SK-N-SH (cell line): ENCODE data around the gene THEM5. TPM values are rescaled to one million over a fixed set of nuclear protein-coding genes. Genes with fewer than 3 reads are reported as not detected.

ENCODE experiments used
- CTCF ChIA-PET: fragments of 300-600, 350-600 bp; formaldehyde crosslinking; extraction: SDS; loops from one replicate; lab custom pipeline; 2021; lab: Yijun Ruan, JAX
- POLR2A ChIA-PET: fragments of 350-600 bp; sonication (Branson Sonifier 250); formaldehyde crosslinking; extraction: SDS; loops from one replicate; lab custom pipeline; 2020; ENCODE audit warnings: antibody characterized with exemption, inconsistent platforms; lab: Yijun Ruan, JAX
- DNase-seq: peaks from one replicate; pipeline ENCODE4 v3.0.0; 2012
- H2AFZ ChIP-seq: fragments of 200-600 bp; sonication (generic); 2 replicates; pipeline ENCODE4 v1.8.1; 2016; ENCODE audit warnings: antibody characterized with exemption, mild to moderate bottlenecking, low read depth
- H3F3A ChIP-seq: fragments of 200-600 bp; sonication (generic); replicated peaks from 2 replicates; pipeline ENCODE3; 2016; ENCODE audit warnings: antibody characterized with exemption, mild to moderate bottlenecking; ENCODE audit not compliant: insufficient read depth
- H3K27ac ChIP-seq, 2 experiments: fragments of 200-500 bp in 1 of 2; fragments of 200-600 bp in 1 of 2; sonication (Bioruptor generic) in 1 of 2; sonication (generic), shearing (Covaris generic) in 1 of 2; 2 replicates each; pipeline versions ENCODE4 v1.5.1 to v1.6.1; 2014 to 2016; ENCODE audit warnings: low read depth in 2 of 2, inconsistent platforms in 1 of 2, low read length in 1 of 2, mild to moderate bottlenecking in 1 of 2, mixed read lengths in 1 of 2
- H3K27me3 ChIP-seq: fragments of 200-600 bp; sonication (generic), shearing (Covaris generic); 2 replicates; pipeline ENCODE4 v1.6.1; 2016; ENCODE audit warnings: mixed run types; ENCODE audit not compliant: insufficient read depth
- H3K36me3 ChIP-seq, 2 experiments: fragments of 200-500 bp in 1 of 2; fragments of 200-600 bp in 1 of 2; sonication (Bioruptor generic) in 1 of 2; sonication (generic) in 1 of 2; replicated peaks in 1 of 2; 2 replicates each; pipeline versions ENCODE3 to v1.5.1; 2014 to 2016; ENCODE audit warnings: low read length in 1 of 2, mild to moderate bottlenecking in 1 of 2; ENCODE audit not compliant: insufficient read depth in 2 of 2, control insufficient read depth in 1 of 2
- H3K4me1 ChIP-seq, 2 experiments: fragments of 200-500 bp in 1 of 2; fragments of 200-600 bp in 1 of 2; sonication (Bioruptor generic) in 1 of 2; sonication (generic), shearing (Covaris generic) in 1 of 2; 2 replicates each; pipeline versions ENCODE4 v1.5.1 to v1.6.1; 2014 to 2016; ENCODE audit warnings: low read depth in 1 of 2, low read length in 1 of 2, mixed run types in 1 of 2; ENCODE audit not compliant: insufficient read depth in 2 of 2, control insufficient read depth in 1 of 2
- H3K4me2 ChIP-seq: fragments of 200-600 bp; sonication (generic), shearing (Covaris generic); 2 replicates; pipeline ENCODE4 v1.6.1; 2017; ENCODE audit warnings: mixed run types
- H3K4me3 ChIP-seq, 2 experiments: fragments of 200-500 bp in 1 of 2; fragments of 200-600 bp in 1 of 2; sonication (Bioruptor generic) in 1 of 2; sonication (generic), shearing (Covaris generic) in 1 of 2; 2 replicates each; pipeline versions ENCODE4 v1.5.1 to v1.8.1; 2014 to 2016; ENCODE audit warnings: low read depth in 2 of 2, inconsistent platforms in 1 of 2, low read length in 1 of 2, mild to moderate bottlenecking in 1 of 2, mixed read lengths in 1 of 2, moderate library complexity in 1 of 2
- H3K79me2 ChIP-seq: fragments of 200-600 bp; sonication (generic); 2 replicates; pipeline ENCODE4 v1.8.1; 2017; ENCODE audit warnings: mild to moderate bottlenecking; ENCODE audit not compliant: insufficient read depth
- H3K9ac ChIP-seq: fragments of 200-600 bp; sonication (generic); 2 replicates; pipeline ENCODE4 v1.6.1; 2017; ENCODE audit warnings: mixed run types
- H3K9me2 ChIP-seq: fragments of 200-600 bp; sonication (generic); 2 replicates; pipeline ENCODE4 v1.6.1; 2017; ENCODE audit warnings: mixed run types
- H3K9me3 ChIP-seq: fragments of 200-600 bp; sonication (generic); 2 replicates; pipeline ENCODE4 v1.6.1; 2017; ENCODE audit warnings: mixed run types, mild to moderate bottlenecking, moderate library complexity
- H4K20me1 ChIP-seq: fragments of 200-600 bp; sonication (generic); 2 replicates; pipeline ENCODE4 v1.6.1; 2017; ENCODE audit warnings: mild to moderate bottlenecking, mixed run types; ENCODE audit not compliant: insufficient read depth
- ELF1 ChIP-seq: IDR thresholded peaks from 2 replicates; pipeline ENCODE4 v1.4.0; 2012
- FOSL2 ChIP-seq: IDR thresholded peaks from 2 replicates; pipeline ENCODE4 v1.4.0; 2012; ENCODE audit warnings: low read depth, mild to moderate bottlenecking, moderate library complexity, borderline replicate concordance
- JUND ChIP-seq: IDR thresholded peaks from 2 replicates; pipeline ENCODE4 v1.4.0; 2012
- NRF1 ChIP-seq: IDR thresholded peaks from 2 replicates; pipeline ENCODE4 v1.6.1; 2012; ENCODE audit warnings: low read depth, mild to moderate bottlenecking, low read length
- POLR2AphosphoS5 ChIP-seq: IDR thresholded peaks from 2 replicates; pipeline ENCODE4 v1.6.1; 2012; ENCODE audit warnings: low read depth, low read length
- TAF1 ChIP-seq: IDR thresholded peaks from 2 replicates; pipeline ENCODE4 v1.6.1; 2012; ENCODE audit warnings: low read depth, mild to moderate bottlenecking, low read length, moderate library complexity, borderline replicate concordance
- YY1 ChIP-seq: IDR thresholded peaks from 2 replicates; pipeline ENCODE4 v1.4.0; 2012; ENCODE audit warnings: low read depth, mild to moderate bottlenecking
- polyA plus RNA-seq, 3 experiments: library from polyadenylated mRNA; depleted of rRNA; stranded (reverse); fragments of >200 nt; gene quantifications; 2 replicates each; pipeline ENCODE4 v1.2.3, GENCODE V29; 2012
- TF ChIP-seq, protein P1 (sequence below): IDR thresholded peaks from 2 replicates; pipeline ENCODE4 v1.6.1; 2012; ENCODE audit warnings: mild to moderate bottlenecking, low read depth, low read length, moderate library complexity
- TF ChIP-seq, protein P2 (sequence below): IDR thresholded peaks from 2 replicates; pipeline ENCODE4 v1.4.0; 2012; ENCODE audit warnings: low read depth, borderline replicate concordance

The THEM5 gene
- polyA plus RNA-seq, 1 of the 3 experiments (the other 2 are of a cell fraction) = not detected

DNA sequence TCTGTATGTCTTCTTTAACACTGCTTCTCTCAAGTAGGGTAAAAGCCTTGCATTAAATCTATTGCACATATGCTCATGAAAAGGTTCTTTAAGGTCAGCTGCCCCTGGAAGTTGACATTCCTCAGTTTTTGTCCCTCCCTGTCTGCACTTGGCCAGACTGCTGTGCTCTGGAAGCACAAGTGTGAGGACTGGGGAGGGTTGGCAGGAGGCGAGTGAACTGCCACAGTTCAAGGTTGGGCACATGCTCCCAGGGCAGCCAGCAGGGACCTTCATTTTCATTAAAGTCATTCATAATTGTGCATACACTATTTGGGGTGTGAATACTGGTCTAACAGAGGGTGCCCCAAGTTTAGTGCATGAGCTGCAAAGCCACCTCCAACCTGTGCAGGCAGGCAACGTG lies 10.9 kb upstream of the THEM5 start (continued):
- TF ChIP-seq POLR2AphosphoS5 (no peak), ELF1 (no peak), NRF1 (no peak), TAF1 (no peak), YY1 (no peak), JUND (no peak)
- TF ChIP-seq, protein P1, sequence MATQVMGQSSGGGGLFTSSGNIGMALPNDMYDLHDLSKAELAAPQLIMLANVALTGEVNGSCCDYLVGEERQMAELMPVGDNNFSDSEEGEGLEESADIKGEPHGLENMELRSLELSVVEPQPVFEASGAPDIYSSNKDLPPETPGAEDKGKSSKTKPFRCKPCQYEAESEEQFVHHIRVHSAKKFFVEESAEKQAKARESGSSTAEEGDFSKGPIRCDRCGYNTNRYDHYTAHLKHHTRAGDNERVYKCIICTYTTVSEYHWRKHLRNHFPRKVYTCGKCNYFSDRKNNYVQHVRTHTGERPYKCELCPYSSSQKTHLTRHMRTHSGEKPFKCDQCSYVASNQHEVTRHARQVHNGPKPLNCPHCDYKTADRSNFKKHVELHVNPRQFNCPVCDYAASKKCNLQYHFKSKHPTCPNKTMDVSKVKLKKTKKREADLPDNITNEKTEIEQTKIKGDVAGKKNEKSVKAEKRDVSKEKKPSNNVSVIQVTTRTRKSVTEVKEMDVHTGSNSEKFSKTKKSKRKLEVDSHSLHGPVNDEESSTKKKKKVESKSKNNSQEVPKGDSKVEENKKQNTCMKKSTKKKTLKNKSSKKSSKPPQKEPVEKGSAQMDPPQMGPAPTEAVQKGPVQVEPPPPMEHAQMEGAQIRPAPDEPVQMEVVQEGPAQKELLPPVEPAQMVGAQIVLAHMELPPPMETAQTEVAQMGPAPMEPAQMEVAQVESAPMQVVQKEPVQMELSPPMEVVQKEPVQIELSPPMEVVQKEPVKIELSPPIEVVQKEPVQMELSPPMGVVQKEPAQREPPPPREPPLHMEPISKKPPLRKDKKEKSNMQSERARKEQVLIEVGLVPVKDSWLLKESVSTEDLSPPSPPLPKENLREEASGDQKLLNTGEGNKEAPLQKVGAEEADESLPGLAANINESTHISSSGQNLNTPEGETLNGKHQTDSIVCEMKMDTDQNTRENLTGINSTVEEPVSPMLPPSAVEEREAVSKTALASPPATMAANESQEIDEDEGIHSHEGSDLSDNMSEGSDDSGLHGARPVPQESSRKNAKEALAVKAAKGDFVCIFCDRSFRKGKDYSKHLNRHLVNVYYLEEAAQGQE = no peak

DNA sequence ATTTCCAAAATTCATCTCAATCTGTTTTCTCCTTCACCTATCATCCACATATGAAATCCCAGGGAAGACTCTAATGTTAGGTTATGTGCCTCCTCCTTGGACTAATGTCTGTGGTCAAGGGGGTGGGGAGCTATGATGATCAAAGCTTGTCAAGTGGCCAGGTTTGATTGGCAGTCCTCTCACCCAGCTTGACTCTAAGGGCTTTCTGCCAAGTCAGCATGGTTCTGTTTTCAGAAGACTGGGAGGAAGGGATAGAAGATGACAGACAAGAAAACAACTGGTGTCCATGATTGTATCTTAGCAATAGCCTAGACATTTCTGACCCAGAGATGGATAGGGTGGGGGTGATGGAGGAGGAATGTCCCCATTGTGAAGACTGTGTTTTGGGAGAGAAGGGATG lies 9.1 kb upstream of the THEM5 start:
- H3K9ac ChIP-seq = no peak overlapping the region
- no peak overlapping the region for H3K4me2 ChIP-seq
- DNase-seq = no peak
- POLR2A ChIA-PET = no interaction called here
- no peaks in the 10 kb centered on the region for H3K9me3 ChIP-seq
- no peaks in the 10 kb centered on the region for H4K20me1 ChIP-seq
- no peaks in the 10 kb centered on the region for H3K36me3 ChIP-seq
- no peak overlapping the region for H3K4me3 ChIP-seq
- no peaks in the 10 kb centered on the region for H3K27me3 ChIP-seq
- H3K9me2 ChIP-seq = no peaks in the 10 kb centered on the region
- no peaks in the 10 kb centered on the region; a peak in 1 of 4 replicates for H3K4me1 ChIP-seq
- TF ChIP-seq, protein P2, sequence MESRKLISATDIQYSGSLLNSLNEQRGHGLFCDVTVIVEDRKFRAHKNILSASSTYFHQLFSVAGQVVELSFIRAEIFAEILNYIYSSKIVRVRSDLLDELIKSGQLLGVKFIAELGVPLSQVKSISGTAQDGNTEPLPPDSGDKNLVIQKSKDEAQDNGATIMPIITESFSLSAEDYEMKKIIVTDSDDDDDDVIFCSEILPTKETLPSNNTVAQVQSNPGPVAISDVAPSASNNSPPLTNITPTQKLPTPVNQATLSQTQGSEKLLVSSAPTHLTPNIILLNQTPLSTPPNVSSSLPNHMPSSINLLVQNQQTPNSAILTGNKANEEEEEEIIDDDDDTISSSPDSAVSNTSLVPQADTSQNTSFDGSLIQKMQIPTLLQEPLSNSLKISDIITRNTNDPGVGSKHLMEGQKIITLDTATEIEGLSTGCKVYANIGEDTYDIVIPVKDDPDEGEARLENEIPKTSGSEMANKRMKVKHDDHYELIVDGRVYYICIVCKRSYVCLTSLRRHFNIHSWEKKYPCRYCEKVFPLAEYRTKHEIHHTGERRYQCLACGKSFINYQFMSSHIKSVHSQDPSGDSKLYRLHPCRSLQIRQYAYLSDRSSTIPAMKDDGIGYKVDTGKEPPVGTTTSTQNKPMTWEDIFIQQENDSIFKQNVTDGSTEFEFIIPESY = no peak
- no peak for TF ChIP-seq FOSL2
- TF ChIP-seq, protein P1 = no peak
- TF ChIP-seq, all 33 proteins: peak for 0
- Histone ChIP-seq H3K27ac (no peak overlapping the region), H3K79me2 (no peaks in the 10 kb centered on the region), H3F3A (no peaks in the 10 kb centered on the region), H2AFZ (no peak overlapping the region)
- CTCF ChIA-PET = no interaction called here
